WTC11 (cell line): ENCODE measurements around the gene DNM1. TPM values are rescaled to one million over a fixed set of nuclear protein-coding genes. Genes with fewer than 3 reads are reported as not detected.

Experiments
- ATAC-seq: fragments of 200-7000 bp; cut with Tn5 transposase; 2 replicates; pipeline ENCODE4 v1.10.0; 2021; ENCODE audit warnings: mild to moderate bottlenecking, moderate library complexity
- CTCF ChIA-PET: fragments of 300-600 bp; sonication (Branson Sonifier 250); formaldehyde crosslinking; loops from one replicate; lab custom pipeline; 2021; ENCODE audit warnings: antibody characterized with exemption; lab: Charles Lee
- POLR2A ChIA-PET: fragments of 350-600 bp; sonication (Branson Sonifier 250); formaldehyde crosslinking; loops from one replicate; lab custom pipeline; 2021; ENCODE audit warnings: antibody characterized with exemption; lab: Charles Lee
- DNase-seq: peaks from one replicate; pipeline ENCODE4 v3.0.0; 2021; ENCODE audit warnings: low spot score
- H3K27ac Mint-ChIP-seq: 2 replicates; pipeline ENCODE4 v1.8.0; 2021; ENCODE audit warnings: mixed read lengths
- H3K27me3 Mint-ChIP-seq: 2 replicates; pipeline ENCODE4 v1.8.0; 2021; ENCODE audit warnings: low read depth, mild to moderate bottlenecking, moderate library complexity, mixed read lengths
- H3K36me3 Mint-ChIP-seq: 2 replicates; pipeline ENCODE4 v1.8.0; 2021; ENCODE audit warnings: mixed read lengths
- H3K4me1 Mint-ChIP-seq: 2 replicates; pipeline ENCODE4 v1.8.0; 2022; ENCODE audit warnings: mixed read lengths
- H3K4me3 Mint-ChIP-seq: 2 replicates; pipeline ENCODE4 v1.8.0; 2021; ENCODE audit warnings: mild to moderate bottlenecking, moderate library complexity, mixed read lengths
- H3K9me3 Mint-ChIP-seq: 2 replicates; pipeline ENCODE4 v1.8.0; 2021; ENCODE audit warnings: mixed read lengths
- ATF1 ChIP-seq: sonication (generic); formaldehyde crosslinking; IDR thresholded peaks from 2 replicates; pipeline ENCODE4 v1.8.1; 2023; ENCODE audit warnings: mild to moderate bottlenecking, moderate library complexity, missing genetic modification reagents
- FOXJ3 ChIP-seq: sonication (generic); formaldehyde crosslinking; IDR thresholded peaks from 2 replicates; pipeline ENCODE4 v1.9.0; 2021; ENCODE audit warnings: missing genetic modification reagents, mild to moderate bottlenecking, borderline replicate concordance
- FOXP1 ChIP-seq: sonication (generic); formaldehyde crosslinking; IDR thresholded peaks from 2 replicates; pipeline ENCODE4 v1.8.0; 2022; ENCODE audit warnings: missing genetic modification reagents, mild to moderate bottlenecking, moderate library complexity, borderline replicate concordance
- KAT7 ChIP-seq: sonication (generic); formaldehyde crosslinking; IDR thresholded peaks from 2 replicates; pipeline ENCODE4 v1.8.1; 2023; ENCODE audit warnings: missing genetic modification reagents, mild to moderate bottlenecking, borderline replicate concordance
- MXD4 ChIP-seq: fragments of 250-450 bp; sonication (Bioruptor Pico); IDR thresholded peaks from 2 replicates; pipeline ENCODE4 v1.8.0; 2021; ENCODE audit warnings: mild to moderate bottlenecking, moderate library complexity, borderline replicate concordance
- RORB ChIP-seq: fragments of 250-450 bp; sonication (Bioruptor Pico); IDR thresholded peaks from 2 replicates; pipeline ENCODE4 v1.9.0; 2021; ENCODE audit warnings: mild to moderate bottlenecking
- SMAD3 ChIP-seq: sonication (generic); formaldehyde crosslinking; IDR thresholded peaks from 2 replicates; pipeline ENCODE4 v1.8.0; 2022; ENCODE audit warnings: missing genetic modification reagents, mild to moderate bottlenecking, borderline replicate concordance
- ZNF396 ChIP-seq: fragments of 250-450 bp; sonication (Bioruptor Pico); IDR thresholded peaks from 2 replicates; pipeline ENCODE4 v1.8.0; 2021; ENCODE audit warnings: mild to moderate bottlenecking, moderate library complexity, borderline replicate concordance
- ZNF416 ChIP-seq: fragments of 250-450 bp; sonication (Bioruptor Pico); IDR thresholded peaks from 2 replicates; pipeline ENCODE4 v1.9.0; 2021; ENCODE audit warnings: mild to moderate bottlenecking, inconsistent platforms
- total RNA-seq: library from RNA; stranded (reverse); gene quantifications from 3 replicates; pipeline ENCODE4 v1.2.3, GENCODE V29; 2021
- TF ChIP-seq, protein P1 (sequence below): sonication (generic); formaldehyde crosslinking; IDR thresholded peaks from 2 replicates; pipeline ENCODE4 v1.8.1; 2022; ENCODE audit warnings: low read depth, missing genetic modification reagents, borderline replicate concordance
- TF ChIP-seq, protein P2 (sequence below): sonication (generic); formaldehyde crosslinking; IDR thresholded peaks from 2 replicates; pipeline ENCODE4 v1.8.0; 2022; ENCODE audit warnings: mild to moderate bottlenecking, missing genetic modification reagents
- TF ChIP-seq, protein P3 (sequence below): fragments of 250-450 bp; sonication (Bioruptor Pico); IDR thresholded peaks from 2 replicates; pipeline ENCODE4 v2.1.2; 2022; ENCODE audit warnings: mild to moderate bottlenecking, moderate library complexity
- TF ChIP-seq, protein P4 (sequence below): sonication (generic); formaldehyde crosslinking; IDR thresholded peaks from 2 replicates; pipeline ENCODE4 v1.8.1; 2022; ENCODE audit warnings: mild to moderate bottlenecking, missing genetic modification reagents, moderate library complexity, borderline replicate concordance
- TF ChIP-seq, protein P5 (sequence below): sonication (generic); formaldehyde crosslinking; IDR thresholded peaks from 2 replicates; pipeline ENCODE4 v1.8.0; 2023; ENCODE audit warnings: missing genetic modification reagents, mild to moderate bottlenecking, borderline replicate concordance
- TF ChIP-seq, protein P6 (sequence below): sonication (generic); formaldehyde crosslinking; IDR thresholded peaks from 2 replicates; pipeline ENCODE4 v1.8.1; 2023; ENCODE audit warnings: mild to moderate bottlenecking, missing genetic modification reagents
- TF ChIP-seq, protein P7 (sequence below): sonication (generic); formaldehyde crosslinking; IDR thresholded peaks from 2 replicates; pipeline ENCODE4 v1.8.0; 2022; ENCODE audit warnings: mild to moderate bottlenecking, missing genetic modification reagents
- TF ChIP-seq, protein P8 (sequence below): fragments of 250-450 bp; sonication (Bioruptor Pico); IDR thresholded peaks from 2 replicates; pipeline ENCODE4 v1.9.0; 2021; ENCODE audit warnings: mild to moderate bottlenecking
- TF ChIP-seq, protein P9 (sequence below): sonication (generic); formaldehyde crosslinking; conservative IDR thresholded peaks from 2 replicates; pipeline ENCODE4 v1.8.1; 2023; ENCODE audit warnings: mild to moderate bottlenecking, low read depth, missing genetic modification reagents, moderate library complexity

Gene DNM1
- total RNA-seq, 1 experiment from 2014 or later = 79.0 TPM

DNA sequence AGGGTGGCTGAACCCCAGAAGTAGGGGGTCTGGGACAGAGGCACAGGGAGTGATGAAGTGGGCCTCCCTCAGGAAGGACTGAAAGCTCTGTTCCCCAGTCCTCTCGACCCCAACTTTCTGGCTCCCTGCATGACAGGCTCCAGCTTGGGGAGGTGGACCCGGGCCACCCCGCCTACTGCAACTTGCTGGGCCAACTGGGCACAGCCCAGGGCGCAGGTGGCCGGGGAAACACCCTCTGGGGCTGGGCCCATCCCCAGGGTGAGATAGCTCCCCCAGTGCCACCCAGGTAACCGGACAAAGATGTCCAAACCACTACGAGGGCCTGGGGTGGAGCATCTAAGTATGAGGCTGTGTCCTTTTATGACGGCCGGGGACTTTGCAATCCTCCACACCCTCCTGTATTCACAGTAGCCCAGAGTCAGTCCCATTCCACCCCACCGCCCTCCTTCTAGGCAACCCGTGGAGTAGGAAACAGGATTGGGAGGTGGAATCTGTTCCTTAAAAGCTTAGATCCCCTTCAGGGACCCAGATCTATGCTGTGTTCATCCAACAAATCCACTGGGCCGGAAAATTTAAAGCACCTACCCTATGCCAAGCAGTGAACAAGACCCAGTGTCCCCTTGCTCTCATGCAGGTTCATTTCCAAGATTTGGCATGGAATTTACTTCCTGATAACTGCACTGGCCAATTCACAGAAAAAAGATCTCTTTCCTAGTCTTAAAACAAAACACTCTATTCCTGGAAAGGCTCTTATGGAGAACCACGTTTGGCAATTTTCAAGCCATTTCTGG lies 19.9 kb downstream of the DNM1 start:
- no peak for ATAC-seq
- Mint-ChIP-seq H3K27me3 (no peaks in the 10 kb centered on the region; the same call in 1 of the 2 replicates), H3K4me1 (peaks cover 8% of the 10 kb centered on the region), H3K4me3 (no peak overlapping the region), H3K27ac (no peak overlapping the region), H3K9me3 (no peaks in the 10 kb centered on the region), H3K36me3 (peaks cover 24% of the 10 kb centered on the region)
- no peak for DNase-seq
- TF ChIP-seq FOXP1 (CRISPR knock-in tag) (no peak), ZNF416 (CRISPR knock-in tag) (no peak), RORB (CRISPR knock-in tag) (no peak), FOXJ3 (CRISPR knock-in tag) (no peak), KAT7 (no peak), SMAD3 (CRISPR knock-in tag) (no peak), ZNF396 (CRISPR knock-in tag) (no peak), ATF1 (CRISPR knock-in tag) (no peak), MXD4 (CRISPR knock-in tag) (no peak)
- TF ChIP-seq, protein P1, sequence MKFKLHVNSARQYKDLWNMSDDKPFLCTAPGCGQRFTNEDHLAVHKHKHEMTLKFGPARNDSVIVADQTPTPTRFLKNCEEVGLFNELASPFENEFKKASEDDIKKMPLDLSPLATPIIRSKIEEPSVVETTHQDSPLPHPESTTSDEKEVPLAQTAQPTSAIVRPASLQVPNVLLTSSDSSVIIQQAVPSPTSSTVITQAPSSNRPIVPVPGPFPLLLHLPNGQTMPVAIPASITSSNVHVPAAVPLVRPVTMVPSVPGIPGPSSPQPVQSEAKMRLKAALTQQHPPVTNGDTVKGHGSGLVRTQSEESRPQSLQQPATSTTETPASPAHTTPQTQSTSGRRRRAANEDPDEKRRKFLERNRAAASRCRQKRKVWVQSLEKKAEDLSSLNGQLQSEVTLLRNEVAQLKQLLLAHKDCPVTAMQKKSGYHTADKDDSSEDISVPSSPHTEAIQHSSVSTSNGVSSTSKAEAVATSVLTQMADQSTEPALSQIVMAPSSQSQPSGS (CRISPR knock-in tag) = no peak
- TF ChIP-seq, protein P2, sequence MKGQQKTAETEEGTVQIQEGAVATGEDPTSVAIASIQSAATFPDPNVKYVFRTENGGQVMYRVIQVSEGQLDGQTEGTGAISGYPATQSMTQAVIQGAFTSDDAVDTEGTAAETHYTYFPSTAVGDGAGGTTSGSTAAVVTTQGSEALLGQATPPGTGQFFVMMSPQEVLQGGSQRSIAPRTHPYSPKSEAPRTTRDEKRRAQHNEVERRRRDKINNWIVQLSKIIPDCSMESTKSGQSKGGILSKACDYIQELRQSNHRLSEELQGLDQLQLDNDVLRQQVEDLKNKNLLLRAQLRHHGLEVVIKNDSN = no peak
- TF ChIP-seq, protein P3, sequence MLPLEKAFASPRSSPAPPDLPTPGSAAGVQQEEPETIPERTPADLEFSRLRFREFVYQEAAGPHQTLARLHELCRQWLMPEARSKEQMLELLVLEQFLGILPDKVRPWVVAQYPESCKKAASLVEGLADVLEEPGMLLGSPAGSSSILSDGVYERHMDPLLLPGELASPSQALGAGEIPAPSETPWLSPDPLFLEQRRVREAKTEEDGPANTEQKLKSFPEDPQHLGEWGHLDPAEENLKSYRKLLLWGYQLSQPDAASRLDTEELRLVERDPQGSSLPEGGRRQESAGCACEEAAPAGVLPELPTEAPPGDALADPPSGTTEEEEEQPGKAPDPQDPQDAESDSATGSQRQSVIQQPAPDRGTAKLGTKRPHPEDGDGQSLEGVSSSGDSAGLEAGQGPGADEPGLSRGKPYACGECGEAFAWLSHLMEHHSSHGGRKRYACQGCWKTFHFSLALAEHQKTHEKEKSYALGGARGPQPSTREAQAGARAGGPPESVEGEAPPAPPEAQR (CRISPR knock-in tag) = no peak
- TF ChIP-seq, protein P4, sequence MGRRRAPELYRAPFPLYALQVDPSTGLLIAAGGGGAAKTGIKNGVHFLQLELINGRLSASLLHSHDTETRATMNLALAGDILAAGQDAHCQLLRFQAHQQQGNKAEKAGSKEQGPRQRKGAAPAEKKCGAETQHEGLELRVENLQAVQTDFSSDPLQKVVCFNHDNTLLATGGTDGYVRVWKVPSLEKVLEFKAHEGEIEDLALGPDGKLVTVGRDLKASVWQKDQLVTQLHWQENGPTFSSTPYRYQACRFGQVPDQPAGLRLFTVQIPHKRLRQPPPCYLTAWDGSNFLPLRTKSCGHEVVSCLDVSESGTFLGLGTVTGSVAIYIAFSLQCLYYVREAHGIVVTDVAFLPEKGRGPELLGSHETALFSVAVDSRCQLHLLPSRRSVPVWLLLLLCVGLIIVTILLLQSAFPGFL (CRISPR knock-in tag) = no peak
- TF ChIP-seq, protein P5, sequence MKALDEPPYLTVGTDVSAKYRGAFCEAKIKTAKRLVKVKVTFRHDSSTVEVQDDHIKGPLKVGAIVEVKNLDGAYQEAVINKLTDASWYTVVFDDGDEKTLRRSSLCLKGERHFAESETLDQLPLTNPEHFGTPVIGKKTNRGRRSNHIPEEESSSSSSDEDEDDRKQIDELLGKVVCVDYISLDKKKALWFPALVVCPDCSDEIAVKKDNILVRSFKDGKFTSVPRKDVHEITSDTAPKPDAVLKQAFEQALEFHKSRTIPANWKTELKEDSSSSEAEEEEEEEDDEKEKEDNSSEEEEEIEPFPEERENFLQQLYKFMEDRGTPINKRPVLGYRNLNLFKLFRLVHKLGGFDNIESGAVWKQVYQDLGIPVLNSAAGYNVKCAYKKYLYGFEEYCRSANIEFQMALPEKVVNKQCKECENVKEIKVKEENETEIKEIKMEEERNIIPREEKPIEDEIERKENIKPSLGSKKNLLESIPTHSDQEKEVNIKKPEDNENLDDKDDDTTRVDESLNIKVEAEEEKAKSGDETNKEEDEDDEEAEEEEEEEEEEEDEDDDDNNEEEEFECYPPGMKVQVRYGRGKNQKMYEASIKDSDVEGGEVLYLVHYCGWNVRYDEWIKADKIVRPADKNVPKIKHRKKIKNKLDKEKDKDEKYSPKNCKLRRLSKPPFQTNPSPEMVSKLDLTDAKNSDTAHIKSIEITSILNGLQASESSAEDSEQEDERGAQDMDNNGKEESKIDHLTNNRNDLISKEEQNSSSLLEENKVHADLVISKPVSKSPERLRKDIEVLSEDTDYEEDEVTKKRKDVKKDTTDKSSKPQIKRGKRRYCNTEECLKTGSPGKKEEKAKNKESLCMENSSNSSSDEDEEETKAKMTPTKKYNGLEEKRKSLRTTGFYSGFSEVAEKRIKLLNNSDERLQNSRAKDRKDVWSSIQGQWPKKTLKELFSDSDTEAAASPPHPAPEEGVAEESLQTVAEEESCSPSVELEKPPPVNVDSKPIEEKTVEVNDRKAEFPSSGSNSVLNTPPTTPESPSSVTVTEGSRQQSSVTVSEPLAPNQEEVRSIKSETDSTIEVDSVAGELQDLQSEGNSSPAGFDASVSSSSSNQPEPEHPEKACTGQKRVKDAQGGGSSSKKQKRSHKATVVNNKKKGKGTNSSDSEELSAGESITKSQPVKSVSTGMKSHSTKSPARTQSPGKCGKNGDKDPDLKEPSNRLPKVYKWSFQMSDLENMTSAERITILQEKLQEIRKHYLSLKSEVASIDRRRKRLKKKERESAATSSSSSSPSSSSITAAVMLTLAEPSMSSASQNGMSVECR (CRISPR knock-in tag) = no peak
- TF ChIP-seq, protein P6, sequence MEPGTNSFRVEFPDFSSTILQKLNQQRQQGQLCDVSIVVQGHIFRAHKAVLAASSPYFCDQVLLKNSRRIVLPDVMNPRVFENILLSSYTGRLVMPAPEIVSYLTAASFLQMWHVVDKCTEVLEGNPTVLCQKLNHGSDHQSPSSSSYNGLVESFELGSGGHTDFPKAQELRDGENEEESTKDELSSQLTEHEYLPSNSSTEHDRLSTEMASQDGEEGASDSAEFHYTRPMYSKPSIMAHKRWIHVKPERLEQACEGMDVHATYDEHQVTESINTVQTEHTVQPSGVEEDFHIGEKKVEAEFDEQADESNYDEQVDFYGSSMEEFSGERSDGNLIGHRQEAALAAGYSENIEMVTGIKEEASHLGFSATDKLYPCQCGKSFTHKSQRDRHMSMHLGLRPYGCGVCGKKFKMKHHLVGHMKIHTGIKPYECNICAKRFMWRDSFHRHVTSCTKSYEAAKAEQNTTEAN (CRISPR knock-in tag) = no peak
- TF ChIP-seq, protein P7, sequence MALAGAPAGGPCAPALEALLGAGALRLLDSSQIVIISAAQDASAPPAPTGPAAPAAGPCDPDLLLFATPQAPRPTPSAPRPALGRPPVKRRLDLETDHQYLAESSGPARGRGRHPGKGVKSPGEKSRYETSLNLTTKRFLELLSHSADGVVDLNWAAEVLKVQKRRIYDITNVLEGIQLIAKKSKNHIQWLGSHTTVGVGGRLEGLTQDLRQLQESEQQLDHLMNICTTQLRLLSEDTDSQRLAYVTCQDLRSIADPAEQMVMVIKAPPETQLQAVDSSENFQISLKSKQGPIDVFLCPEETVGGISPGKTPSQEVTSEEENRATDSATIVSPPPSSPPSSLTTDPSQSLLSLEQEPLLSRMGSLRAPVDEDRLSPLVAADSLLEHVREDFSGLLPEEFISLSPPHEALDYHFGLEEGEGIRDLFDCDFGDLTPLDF = no peak
- TF ChIP-seq, protein P8, sequence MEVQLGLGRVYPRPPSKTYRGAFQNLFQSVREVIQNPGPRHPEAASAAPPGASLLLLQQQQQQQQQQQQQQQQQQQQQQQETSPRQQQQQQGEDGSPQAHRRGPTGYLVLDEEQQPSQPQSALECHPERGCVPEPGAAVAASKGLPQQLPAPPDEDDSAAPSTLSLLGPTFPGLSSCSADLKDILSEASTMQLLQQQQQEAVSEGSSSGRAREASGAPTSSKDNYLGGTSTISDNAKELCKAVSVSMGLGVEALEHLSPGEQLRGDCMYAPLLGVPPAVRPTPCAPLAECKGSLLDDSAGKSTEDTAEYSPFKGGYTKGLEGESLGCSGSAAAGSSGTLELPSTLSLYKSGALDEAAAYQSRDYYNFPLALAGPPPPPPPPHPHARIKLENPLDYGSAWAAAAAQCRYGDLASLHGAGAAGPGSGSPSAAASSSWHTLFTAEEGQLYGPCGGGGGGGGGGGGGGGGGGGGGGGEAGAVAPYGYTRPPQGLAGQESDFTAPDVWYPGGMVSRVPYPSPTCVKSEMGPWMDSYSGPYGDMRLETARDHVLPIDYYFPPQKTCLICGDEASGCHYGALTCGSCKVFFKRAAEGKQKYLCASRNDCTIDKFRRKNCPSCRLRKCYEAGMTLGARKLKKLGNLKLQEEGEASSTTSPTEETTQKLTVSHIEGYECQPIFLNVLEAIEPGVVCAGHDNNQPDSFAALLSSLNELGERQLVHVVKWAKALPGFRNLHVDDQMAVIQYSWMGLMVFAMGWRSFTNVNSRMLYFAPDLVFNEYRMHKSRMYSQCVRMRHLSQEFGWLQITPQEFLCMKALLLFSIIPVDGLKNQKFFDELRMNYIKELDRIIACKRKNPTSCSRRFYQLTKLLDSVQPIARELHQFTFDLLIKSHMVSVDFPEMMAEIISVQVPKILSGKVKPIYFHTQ (CRISPR knock-in tag) = no peak
- TF ChIP-seq, protein P9, sequence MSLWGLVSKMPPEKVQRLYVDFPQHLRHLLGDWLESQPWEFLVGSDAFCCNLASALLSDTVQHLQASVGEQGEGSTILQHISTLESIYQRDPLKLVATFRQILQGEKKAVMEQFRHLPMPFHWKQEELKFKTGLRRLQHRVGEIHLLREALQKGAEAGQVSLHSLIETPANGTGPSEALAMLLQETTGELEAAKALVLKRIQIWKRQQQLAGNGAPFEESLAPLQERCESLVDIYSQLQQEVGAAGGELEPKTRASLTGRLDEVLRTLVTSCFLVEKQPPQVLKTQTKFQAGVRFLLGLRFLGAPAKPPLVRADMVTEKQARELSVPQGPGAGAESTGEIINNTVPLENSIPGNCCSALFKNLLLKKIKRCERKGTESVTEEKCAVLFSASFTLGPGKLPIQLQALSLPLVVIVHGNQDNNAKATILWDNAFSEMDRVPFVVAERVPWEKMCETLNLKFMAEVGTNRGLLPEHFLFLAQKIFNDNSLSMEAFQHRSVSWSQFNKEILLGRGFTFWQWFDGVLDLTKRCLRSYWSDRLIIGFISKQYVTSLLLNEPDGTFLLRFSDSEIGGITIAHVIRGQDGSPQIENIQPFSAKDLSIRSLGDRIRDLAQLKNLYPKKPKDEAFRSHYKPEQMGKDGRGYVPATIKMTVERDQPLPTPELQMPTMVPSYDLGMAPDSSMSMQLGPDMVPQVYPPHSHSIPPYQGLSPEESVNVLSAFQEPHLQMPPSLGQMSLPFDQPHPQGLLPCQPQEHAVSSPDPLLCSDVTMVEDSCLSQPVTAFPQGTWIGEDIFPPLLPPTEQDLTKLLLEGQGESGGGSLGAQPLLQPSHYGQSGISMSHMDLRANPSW (CRISPR knock-in tag) = no peak
- CTCF ChIA-PET = interaction anchor here (0.8 to 1.1 kb wide), 2 partner anchors 36 to 105 kb away, joined by 3 read pairs; no protein-coding TSS in a partner anchor
- POLR2A ChIA-PET = no interaction called here
